T follicular helper cell (primary cell): ENCODE results near the gene LIN37.
"Not testable (repeated sequence)": the region's sequence is repeated elsewhere in the genome, so short reads cannot be mapped to it uniquely, and the experiment has no call there.

ENCODE experiments used
- DNase-seq: peaks from one replicate; pipeline ENCODE4 v3.0.0-alpha.2; 2020; ENCODE audit warnings: low read depth

LIN37 gene

DNA sequence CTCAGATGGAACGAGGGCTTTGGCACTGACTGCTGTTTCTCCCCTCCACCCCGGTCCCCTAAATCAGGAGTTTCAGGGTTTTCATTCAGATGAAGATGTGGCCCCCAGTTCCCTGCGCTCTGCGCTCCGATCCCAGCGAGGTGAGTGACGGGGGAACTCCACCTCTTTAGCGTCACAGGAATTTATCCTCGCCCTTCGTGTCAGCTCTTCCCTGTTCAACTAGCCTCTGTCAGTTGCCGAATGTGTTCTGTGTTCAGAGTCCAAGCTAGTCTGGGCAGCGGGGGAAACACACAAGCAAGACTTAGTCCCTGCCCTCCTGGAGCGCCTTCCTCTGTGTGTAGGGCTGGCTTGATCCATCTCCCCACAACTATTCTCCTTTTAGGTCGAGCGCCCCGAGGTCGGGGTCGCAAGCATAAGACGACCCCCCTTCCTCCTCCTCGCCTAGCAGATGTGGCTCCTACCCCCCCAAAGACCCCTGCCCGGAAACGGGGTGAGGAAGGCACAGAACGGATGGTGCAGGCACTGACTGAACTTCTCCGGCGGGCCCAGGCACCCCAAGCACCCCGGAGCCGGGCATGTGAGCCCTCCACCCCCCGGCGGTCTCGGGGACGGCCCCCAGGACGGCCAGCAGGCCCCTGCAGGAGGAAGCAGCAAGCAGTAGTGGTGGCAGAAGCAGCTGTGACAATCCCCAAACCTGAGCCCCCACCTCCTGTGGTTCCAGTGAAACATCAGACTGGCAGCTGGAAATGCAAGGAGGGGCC, 28.8 kb upstream of the LIN37 start:
- DNase-seq, result no peak

- DNase-seq, result no peak
These were observed 28.2 kb upstream of the LIN37 start for GRCh38 chr19:35720163-35720524.

DNA sequence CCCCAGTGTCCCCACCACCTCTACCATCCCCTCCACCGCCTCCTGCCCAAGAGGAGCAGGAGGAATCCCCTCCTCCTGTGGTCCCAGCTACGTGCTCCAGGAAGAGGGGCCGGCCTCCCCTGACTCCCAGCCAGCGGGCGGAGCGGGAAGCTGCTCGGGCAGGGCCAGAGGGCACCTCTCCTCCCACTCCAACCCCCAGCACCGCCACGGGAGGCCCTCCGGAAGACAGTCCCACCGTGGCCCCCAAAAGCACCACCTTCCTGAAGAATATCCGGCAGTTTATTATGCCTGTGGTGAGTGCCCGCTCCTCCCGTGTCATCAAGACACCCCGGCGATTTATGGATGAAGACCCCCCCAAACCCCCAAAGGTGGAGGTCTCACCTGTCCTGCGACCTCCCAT, 27.7 kb upstream of the LIN37 start:
- DNase-seq, result no peak

DNA sequence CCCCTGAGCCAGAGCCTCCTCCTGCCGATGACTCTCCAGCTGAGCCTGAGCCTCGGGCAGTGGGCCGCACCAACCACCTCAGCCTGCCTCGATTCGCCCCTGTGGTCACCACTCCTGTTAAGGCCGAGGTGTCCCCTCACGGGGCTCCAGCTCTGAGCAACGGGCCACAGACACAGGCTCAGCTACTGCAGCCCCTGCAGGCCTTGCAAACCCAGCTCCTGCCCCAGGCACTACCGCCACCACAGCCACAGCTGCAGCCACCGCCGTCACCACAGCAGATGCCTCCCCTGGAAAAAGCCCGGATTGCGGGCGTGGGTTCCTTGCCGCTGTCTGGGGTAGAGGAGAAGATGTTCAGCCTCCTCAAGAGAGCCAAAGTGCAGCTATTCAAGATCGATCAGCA, 27.0 kb upstream of the LIN37 start:
- no peak for DNase-seq

GRCh38 chr19:35722461-35722860, 25.9 kb upstream of the LIN37 start:
- DNase-seq, result no peak

- DNase-seq, result no peak
These were observed 25.5 kb upstream of the LIN37 start for GRCh38 chr19:35722897-35723296.

DNA sequence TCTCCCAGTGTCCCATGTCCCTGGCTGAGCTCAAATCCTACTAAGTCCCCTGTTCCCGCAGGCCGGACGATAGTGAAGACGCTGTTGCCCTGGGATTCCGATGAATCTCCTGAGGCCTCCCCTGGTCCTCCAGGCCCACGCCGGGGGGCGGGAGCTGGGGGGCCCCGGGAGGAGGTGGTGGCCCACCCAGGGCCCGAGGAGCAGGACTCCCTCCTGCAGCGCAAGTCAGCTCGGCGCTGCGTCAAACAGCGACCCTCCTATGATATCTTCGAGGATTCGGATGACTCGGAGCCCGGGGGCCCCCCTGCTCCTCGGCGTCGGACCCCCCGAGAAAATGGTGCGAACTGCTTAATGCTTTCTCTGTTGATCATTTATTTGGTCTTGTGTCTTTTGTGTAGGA, 24.7 kb upstream of the LIN37 start:
- no peak for DNase-seq

DNA sequence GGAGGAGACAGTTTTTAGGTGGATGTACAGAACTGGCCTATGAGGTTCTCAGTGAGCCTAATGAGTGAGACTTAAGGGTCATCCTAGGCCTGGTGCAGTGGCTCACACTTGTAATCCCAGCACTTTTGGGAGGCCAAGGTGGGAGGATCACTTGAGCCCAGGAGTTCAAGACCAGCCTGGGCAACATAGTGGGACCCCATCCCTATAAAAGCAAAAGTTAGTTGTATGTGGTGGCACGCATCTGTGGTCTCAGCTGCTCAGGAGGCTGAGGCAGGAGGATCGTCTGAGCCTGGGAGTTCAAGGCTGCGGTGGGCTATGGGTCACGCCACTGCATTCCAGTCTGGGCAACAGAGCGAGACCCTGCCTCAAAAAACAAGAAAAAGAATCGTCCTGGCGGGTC, 24.2 kb upstream of the LIN37 start:
- not testable (repeated sequence) for DNase-seq

DNA sequence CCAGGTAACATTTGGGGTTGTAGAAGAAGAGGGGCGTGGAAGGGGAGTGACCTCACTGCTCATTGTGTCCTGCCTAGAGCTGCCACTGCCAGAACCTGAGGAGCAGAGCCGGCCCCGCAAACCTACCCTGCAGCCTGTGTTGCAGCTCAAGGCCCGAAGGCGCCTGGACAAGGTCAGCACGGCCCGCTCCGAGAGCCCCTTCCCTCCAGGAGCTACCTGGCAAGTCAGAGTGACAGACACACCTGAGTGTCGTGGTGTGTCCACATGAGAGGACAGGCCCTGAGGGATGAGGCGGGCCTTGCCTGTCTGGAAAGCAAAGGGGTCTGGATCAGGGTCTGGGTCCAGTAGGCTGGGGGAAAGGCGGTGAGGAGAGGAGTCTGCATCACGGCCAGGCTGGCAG, 23.8 kb upstream of the LIN37 start:
- no peak for DNase-seq

- no peak for DNase-seq
These were observed 23.0 kb upstream of the LIN37 start for GRCh38 chr19:35725216-35725861.

DNA sequence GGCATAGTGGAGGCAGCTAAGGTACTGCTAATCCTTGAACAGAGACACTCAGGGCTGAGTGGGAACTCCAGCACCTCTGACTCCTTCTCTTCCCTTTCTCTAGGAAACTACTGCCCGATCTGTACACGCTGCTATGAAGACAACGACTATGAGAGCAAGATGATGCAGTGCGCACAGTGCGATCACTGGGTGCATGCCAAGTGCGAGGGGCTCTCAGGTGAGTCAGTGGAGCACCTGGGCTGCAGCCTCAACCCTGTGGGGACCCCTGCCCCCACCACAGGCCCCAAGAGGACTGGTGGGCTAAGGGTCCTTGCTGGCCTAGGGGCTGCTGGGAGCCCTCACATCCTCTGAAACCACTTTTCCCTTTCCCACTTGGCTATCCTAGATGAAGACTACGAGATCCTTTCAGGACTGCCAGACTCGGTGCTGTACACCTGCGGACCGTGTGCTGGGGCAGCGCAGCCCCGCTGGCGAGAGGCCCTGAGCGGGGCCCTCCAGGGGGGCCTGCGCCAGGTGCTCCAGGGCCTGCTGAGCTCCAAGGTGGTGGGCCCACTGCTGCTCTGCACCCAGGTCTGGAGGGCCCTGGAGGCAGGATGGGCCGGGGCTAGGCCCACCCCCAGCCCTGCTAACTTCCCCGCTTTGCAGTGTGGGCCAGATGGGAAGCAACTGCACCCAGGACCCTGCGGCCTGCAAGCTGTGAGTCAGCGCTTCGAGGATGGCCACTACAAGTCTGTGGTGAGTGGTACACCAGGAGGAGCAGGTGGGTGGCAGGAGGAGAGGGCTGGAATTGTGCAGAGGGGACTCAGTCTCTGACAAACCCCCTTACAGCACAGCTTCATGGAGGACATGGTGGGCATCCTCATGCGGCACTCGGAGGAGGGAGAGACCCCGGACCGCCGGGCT, 21.1 kb upstream of the LIN37 start:
- no peak for DNase-seq

- no peak for DNase-seq
These were observed 20.2 kb upstream of the LIN37 start for GRCh38 chr19:35727956-35728706.

GRCh38 chr19:35729021-35729420, 19.4 kb upstream of the LIN37 start:
- no peak for DNase-seq

- DNase-seq, result no peak
These were observed 18.6 kb upstream of the LIN37 start for GRCh38 chr19:35729763-35730162.

DNA sequence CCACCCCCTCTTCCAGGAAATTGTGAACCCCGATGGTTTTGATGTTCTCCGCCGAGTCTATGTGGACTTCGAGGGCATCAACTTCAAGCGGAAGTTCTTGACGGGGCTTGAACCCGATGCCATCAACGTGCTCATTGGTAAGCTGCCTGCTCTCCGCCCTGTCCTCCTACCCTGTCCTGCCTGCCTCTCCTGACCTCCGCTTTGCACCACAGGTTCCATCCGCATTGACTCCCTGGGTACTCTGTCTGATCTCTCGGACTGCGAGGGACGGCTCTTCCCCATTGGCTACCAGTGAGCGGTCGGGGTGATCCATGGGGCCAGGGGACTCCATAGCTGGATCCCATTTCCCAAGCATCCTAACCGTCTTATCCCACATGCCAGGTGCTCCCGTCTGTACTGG, 18.1 kb upstream of the LIN37 start:
- DNase-seq, result no peak

DNA sequence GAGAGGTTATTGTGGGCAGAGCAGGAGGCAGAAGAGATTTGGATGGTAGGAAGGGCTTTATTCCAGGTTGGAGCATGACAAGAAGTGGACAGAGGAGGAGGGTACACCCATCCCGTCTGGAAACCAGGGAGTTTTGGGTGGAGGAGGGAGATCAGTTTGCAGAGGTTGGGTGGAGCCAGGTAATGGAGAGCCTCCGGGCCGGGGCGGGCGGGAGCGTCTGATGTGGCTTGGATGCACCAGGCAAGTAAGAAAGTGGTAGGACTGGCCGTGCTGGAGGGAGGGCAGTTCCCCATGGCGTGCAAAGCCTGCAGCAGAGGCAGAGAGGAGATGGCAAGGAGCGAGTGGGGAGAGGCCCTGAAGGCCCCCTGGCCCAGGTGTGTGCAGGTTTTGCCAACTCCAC, 17.0 kb upstream of the LIN37 start:
- no peak for DNase-seq

- DNase-seq, result no peak
These were observed 16.5 kb upstream of the LIN37 start for GRCh38 chr19:35731779-35732405.

- no peak for DNase-seq
These were observed 15.7 kb upstream of the LIN37 start for GRCh38 chr19:35732540-35733179.

DNA sequence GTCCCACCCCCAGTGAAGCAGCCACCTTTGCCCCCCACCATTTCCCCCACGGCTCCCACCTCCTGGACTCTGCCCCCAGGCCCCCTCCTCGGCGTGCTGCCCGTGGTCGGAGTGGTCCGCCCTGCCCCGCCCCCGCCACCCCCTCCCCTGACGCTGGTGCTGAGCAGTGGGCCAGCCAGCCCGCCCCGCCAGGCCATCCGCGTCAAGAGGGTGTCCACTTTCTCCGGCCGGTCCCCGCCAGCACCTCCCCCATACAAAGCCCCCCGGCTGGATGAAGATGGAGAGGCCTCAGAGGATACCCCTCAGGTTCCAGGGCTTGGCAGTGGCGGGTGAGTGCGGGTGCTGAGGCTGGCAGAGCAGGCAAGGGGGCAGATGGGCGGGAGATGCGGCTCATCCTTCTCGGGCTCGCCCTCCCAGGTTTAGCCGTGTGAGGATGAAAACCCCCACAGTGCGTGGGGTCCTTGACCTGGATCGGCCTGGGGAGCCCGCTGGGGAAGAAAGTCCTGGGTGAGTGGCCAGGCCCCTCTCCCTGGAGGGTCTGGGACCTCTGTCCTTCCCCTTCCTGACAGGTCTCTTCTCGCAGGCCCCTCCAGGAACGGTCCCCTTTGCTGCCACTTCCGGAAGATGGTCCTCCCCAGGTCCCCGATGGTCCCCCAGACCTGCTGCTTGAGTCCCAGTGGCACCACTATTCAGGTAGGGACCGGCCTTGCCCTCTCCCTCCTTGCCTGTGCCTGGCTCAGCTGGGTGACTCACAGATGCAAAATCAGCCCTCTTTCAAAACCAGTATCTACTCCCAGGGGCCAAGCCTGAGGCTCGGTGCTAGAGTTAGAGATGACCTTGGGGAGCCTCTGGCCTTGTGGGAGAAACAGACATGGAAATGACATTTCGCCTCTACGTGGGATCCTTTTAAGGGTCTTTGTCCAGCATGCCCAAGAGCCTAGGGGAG, 14.9 kb upstream of the LIN37 start:
- DNase-seq, result no peak

- no peak for DNase-seq
These were observed 14.1 kb upstream of the LIN37 start for GRCh38 chr19:35734273-35734672.
